Transverse colon (tissue), 4 donors: ENCODE data around the gene PRDM12. TPM values are rescaled to one million over a fixed set of nuclear protein-coding genes. Genes with fewer than 3 reads are reported as not detected.

Source experiments
- DNase-seq: peaks from one replicate; pipeline ENCODE4 v3.0.0-alpha.2; 2019
- H3K27ac ChIP-seq, 4 donors: fragments of 200-600 bp; sonication (generic); 2 replicates each; pipeline ENCODE4 v1.5.1; 2016 to 2018; ENCODE audit warnings: inconsistent platforms in 4 of 4
- H3K27me3 ChIP-seq: fragments of 200-600 bp; sonication (generic); 2 replicates; pipeline ENCODE4 v1.5.1; 2017; ENCODE audit warnings: inconsistent platforms
- H3K36me3 ChIP-seq, 4 donors: fragments of 200-600 bp; sonication (generic); 2 replicates each; pipeline ENCODE4 v1.5.1; 2017 to 2019; ENCODE audit warnings: inconsistent platforms in 4 of 4
- H3K4me1 ChIP-seq, 4 donors: fragments of 200-600 bp; sonication (generic); 2 replicates each; pipeline ENCODE4 v1.5.1; 2017 to 2020; ENCODE audit warnings: inconsistent platforms in 4 of 4
- H3K4me3 ChIP-seq, 4 donors: fragments of 200-600 bp; sonication (generic); 1 replicate in 1 of 4; 2 replicates in 3 of 4; pipeline versions ENCODE4 v1.5.1 to v1.6.1; 2017 to 2019; ENCODE audit warnings: inconsistent platforms in 4 of 4
- H3K9me3 ChIP-seq, 2 donors: fragments of 200-600 bp; sonication (generic); 2 replicates each; pipeline ENCODE4 v1.5.1; 2017 to 2019; ENCODE audit warnings: inconsistent platforms in 2 of 2
- EP300 ChIP-seq: sonication (generic); formaldehyde crosslinking; IDR thresholded peaks from one replicate; pipeline ENCODE4 v1.6.1; 2017; ENCODE audit warnings: antibody characterized with exemption, low read depth
- POLR2A ChIP-seq: fragments of 450-650 bp; IDR thresholded peaks from one replicate; pipeline ENCODE4 v1.6.1; 2016; ENCODE audit warnings: antibody characterized with exemption, mild to moderate bottlenecking, moderate library complexity
- POLR2AphosphoS5 ChIP-seq, 3 donors: sonication (generic); formaldehyde crosslinking; IDR thresholded peaks; one replicate each; pipeline ENCODE4 v1.6.1; 2016; ENCODE audit warnings: antibody characterized with exemption in 3 of 3
- WGBS, 2 donors: methylation state at CpG; one replicate each; pipeline ENCODE4 v1.1.5; 2018; ENCODE audit warnings: low coverage in 1 of 2; 5-methylcytosine and 5-hydroxymethylcytosine counted together
- in situ Hi-C, 4 donors: fragments of 200-750 bp; cut with MboI; loops; one replicate each; pipeline versions ENCODE4 v1.15.0 to v1.15.1; 2017; ENCODE audit warnings: low sequenced_read_pairs in 3 of 4, low pct_ligation_motif_present in 1 of 4, low pct_unique_long_range_greater_than_20kb in 1 of 4
- intact Hi-C: fragments of 100-400 bp; cut with DNase I; formaldehyde crosslinking; loops from one replicate; pipeline ENCODE4 v1.15.1; 2023; ENCODE audit warnings: low total_unique reads
- total RNA-seq, 4 donors: library from RNA; depleted of rRNA; stranded (reverse); fragments of >200 nt; gene quantifications; one replicate each; pipeline ENCODE4 v1.1.0, GENCODE V29; 2016
- TF ChIP-seq, protein P1 (sequence below), 5 experiments: fragments of 200-600 bp in 3 of 5; fragments of 450-650 bp in 2 of 5; sonication (generic) in 3 of 5; IDR thresholded peaks; 1 replicate in 2 of 5; 2 replicates in 3 of 5; pipeline ENCODE4 v1.5.1; 2016 to 2017; ENCODE audit warnings: antibody characterized with exemption in 5 of 5, inconsistent platforms in 3 of 5, mild to moderate bottlenecking in 2 of 5, moderate library complexity in 1 of 5

PRDM12 gene
- total RNA-seq, 4 donors from 2014 or later = not detected

DNA sequence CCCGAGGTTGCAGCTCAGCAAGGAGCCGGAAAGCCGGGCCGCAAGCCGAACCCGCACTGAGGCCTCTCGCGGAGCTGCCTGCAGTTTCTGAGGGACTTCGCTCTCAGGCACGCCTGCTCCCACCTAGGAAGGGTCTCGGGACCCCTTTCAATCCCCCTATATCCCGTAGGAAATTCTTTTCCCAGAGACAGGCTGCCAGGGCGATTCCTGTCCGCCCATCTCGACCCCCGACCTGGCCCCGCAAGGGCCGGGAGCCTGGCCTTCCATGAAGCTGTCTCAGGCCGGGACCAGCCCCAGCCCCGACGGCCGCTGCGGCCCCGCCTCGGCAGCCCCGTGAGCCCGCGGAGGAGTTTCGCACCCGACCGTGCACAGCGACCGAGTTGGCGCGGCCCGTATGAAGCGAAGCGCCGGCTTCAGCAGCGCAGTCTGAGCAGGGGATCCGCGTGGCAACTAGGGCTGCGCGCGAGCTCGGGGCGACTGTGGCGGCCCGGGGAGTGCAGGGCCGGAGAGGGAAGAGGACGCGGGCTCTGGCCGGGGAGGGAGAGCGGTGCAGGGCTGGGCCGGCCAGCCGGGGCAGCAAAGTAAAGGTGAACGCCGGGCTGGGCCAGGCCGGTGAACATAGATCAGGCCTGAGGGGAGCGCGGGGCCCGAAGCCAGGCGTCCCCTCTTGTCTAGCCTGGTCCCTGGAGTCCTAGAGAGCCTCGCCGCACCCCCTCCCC lies 977 bp upstream of the PRDM12 start:
- H3K4me3 ChIP-seq = peak overlapping the region in 1 of 4 donors; percentile 23
- no peak overlapping the region for H3K27ac ChIP-seq
- no peak for DNase-seq
- WGBS, 2 donors = 7% methylated on average over 27 of the region's 65 CpGs; no CpG with 5 or more reads in 1 of the 2 donors
- peaks cover 100% of the 10 kb centered on the region for H3K27me3 ChIP-seq
- no peaks in the 10 kb centered on the region for H3K36me3 ChIP-seq
- H3K4me1 ChIP-seq = peaks cover 21 to 69% (median 55%) of the 10 kb centered on the region in 4 donors
- in situ Hi-C loops (no loop called here), intact Hi-C loops (no loop called here)
- H3K9me3 ChIP-seq = no peaks in the 10 kb centered on the region
- TF ChIP-seq, protein P1, sequence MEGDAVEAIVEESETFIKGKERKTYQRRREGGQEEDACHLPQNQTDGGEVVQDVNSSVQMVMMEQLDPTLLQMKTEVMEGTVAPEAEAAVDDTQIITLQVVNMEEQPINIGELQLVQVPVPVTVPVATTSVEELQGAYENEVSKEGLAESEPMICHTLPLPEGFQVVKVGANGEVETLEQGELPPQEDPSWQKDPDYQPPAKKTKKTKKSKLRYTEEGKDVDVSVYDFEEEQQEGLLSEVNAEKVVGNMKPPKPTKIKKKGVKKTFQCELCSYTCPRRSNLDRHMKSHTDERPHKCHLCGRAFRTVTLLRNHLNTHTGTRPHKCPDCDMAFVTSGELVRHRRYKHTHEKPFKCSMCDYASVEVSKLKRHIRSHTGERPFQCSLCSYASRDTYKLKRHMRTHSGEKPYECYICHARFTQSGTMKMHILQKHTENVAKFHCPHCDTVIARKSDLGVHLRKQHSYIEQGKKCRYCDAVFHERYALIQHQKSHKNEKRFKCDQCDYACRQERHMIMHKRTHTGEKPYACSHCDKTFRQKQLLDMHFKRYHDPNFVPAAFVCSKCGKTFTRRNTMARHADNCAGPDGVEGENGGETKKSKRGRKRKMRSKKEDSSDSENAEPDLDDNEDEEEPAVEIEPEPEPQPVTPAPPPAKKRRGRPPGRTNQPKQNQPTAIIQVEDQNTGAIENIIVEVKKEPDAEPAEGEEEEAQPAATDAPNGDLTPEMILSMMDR (IDR thresholded peaks at IDR 0.05) = no peak
- TF ChIP-seq POLR2A (no peak), EP300 (no peak), POLR2AphosphoS5 (IDR thresholded peaks at IDR 0.05) (no peak)

DNA sequence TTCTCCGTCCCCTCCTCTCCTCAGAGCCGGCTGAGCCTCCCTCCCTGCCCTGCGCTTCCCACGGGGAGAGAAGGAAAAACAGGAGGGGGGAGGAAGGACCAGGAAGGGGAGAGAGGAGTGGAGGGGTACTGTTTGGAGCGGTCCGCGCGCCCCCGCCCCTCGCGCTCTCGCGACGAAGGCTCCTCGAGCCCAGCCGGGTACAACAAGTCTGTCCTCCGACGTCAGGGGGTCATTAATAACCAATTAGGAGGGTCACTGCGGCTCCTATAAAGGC lies 480 bp upstream of the PRDM12 start:
- H3K27ac ChIP-seq = no peak overlapping the region
- in situ Hi-C loops = no loop called here
- no peak for TF ChIP-seq POLR2AphosphoS5 (IDR thresholded peaks at IDR 0.05)
- no peak for TF ChIP-seq EP300
- no peak for TF ChIP-seq POLR2A
- TF ChIP-seq, protein P1 (IDR thresholded peaks at IDR 0.05) = no peak

DNA sequence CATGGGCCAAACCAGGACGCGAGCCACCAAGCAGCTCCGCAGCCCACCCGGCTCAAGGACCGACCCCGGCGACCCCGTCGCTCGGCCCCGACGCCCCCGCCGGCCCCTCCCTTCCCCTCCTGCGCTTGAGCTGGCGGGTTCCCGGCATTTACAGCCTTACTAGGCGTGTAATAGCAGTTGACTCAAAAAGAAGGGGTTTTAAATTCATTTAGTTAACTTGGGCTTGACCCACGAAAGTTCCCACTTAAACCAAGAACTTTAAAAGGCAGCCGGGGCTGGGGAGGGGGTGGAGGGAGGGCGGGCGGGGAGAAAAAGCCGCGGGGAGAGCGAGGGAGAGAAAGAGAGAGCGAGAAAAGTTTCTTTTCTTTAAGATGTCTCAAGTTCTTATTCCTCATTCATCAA lies 636 bp downstream of the PRDM12 start:
- Histone ChIP-seq H3K27me3 (peaks cover 89% of the 10 kb centered on the region), H3K27ac (no peak overlapping the region), H3K36me3 (no peaks in the 10 kb centered on the region), H3K4me1 (peaks cover 21 to 62% (median 51%) of the 10 kb centered on the region in 4 donors), H3K9me3 (no peaks in the 10 kb centered on the region), H3K4me3 (no peak overlapping the region)
- no peak for DNase-seq
- TF ChIP-seq, protein P1 (IDR thresholded peaks at IDR 0.05) = no peak
- TF ChIP-seq POLR2A = no peak
- TF ChIP-seq EP300 = no peak
- no peak for TF ChIP-seq POLR2AphosphoS5 (IDR thresholded peaks at IDR 0.05)
- in situ Hi-C loops (no loop called here), intact Hi-C loops (no loop called here)
- 0 to 7% methylated on average over 3 to 26 of the region's 26 CpGs for WGBS, 2 donors

More for the DNA sequence above, 480 bp upstream of the PRDM12 start:
- Histone ChIP-seq H3K4me3 (peak overlapping the region in 1 of 4 donors; percentile 23), H3K9me3 (no peaks in the 10 kb centered on the region), H3K27me3 (peaks cover 100% of the 10 kb centered on the region), H3K36me3 (no peaks in the 10 kb centered on the region), H3K4me1 (peaks cover 21 to 69% (median 55%) of the 10 kb centered on the region in 4 donors)
- intact Hi-C loops = no loop called here
- 20% methylated on average over 19 of the region's 19 CpGs; no CpG with 5 or more reads in 1 of the 2 donors for WGBS, 2 donors
- no peak for DNase-seq

DNA sequence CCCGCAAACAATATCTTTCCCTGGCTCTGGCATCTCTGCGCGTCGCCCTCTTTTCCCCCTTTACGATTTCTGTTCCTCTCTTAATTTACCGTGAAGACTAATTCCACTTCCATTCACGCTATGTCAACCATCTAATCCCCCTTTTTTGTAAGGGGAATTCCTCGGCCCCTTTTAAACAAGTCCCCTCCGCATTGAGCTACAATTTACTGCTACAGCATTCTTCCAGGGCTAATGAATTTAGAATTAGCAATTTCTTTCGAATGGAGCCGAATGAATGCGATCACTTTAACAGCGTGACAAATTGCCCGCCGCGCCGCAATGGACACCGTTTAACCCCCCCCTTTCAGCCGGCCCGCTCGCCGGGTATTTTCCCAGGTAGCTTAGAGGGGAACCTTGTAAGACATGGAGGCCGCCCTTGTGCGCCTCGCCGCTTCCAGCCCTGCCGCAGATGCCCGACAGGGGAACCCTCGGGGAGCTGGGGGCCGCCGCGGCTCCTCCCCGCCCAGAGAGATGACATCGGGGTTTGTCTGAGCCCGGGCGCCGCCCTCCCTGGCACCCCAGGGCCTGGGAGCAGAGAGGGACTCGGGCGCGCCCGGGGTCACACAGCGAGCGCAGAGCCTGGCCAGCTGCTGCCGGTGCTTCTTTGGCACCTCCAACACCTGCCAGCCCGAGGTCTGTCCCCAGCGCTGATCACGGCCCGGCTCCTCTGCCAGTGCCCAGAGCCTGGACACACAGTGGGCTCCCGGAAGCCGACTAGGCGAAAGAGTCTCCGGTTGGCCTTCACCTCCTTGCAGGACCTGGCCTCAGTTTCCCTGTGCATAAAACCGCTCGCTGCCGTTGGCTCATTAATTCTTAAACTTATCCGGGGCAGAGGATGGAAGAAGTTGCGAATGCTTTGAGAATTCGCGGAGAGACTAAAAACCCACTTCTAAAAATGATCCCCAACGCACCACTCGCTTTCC lies 1.3 kb downstream of the PRDM12 start:
- DNase-seq = no peak
- no peak overlapping the region for H3K4me3 ChIP-seq
- H3K27ac ChIP-seq = no peak overlapping the region
- WGBS, 2 donors = 11 to 12% methylated on average over 10 to 47 of the region's 61 CpGs
- H3K4me1 ChIP-seq = peaks cover 18 to 55% (median 44%) of the 10 kb centered on the region in 4 donors
- in situ Hi-C loops = no loop called here
- TF ChIP-seq EP300 (no peak), POLR2AphosphoS5 (IDR thresholded peaks at IDR 0.05) (no peak), POLR2A (no peak)
- TF ChIP-seq, protein P1 (IDR thresholded peaks at IDR 0.05) = no peak
- no peaks in the 10 kb centered on the region for H3K36me3 ChIP-seq
- intact Hi-C loops = no loop called here
- H3K9me3 ChIP-seq = no peaks in the 10 kb centered on the region
- H3K27me3 ChIP-seq = peaks cover 82% of the 10 kb centered on the region
